CD4-positive, alpha-beta T cell (primary cell): Measurements from ENCODE around the gene ALDH3B1. TPM values are rescaled to one million over a fixed set of nuclear protein-coding genes. Genes with fewer than 3 reads are reported as not detected.

ENCODE experiments used
- ATAC-seq: fragments of 200-7000 bp; cut with Tn5 transposase; one replicate; pipeline ENCODE4 v1.10.0; 2022; ENCODE audit warnings: mild to moderate bottlenecking; ENCODE audit not compliant: poor library complexity
- CTCF ChIA-PET: fragments of 350-600 bp; sonication (Branson Sonifier 250); formaldehyde crosslinking; loops from one replicate; lab custom pipeline; 2021; ENCODE audit warnings: antibody characterized with exemption, inconsistent platforms; lab: Charles Lee
- POLR2A ChIA-PET: fragments of 350-600 bp; sonication (Branson Sonifier 250); formaldehyde crosslinking; loops from one replicate; lab custom pipeline; 2021; ENCODE audit warnings: antibody characterized with exemption, inconsistent platforms; lab: Charles Lee
- DNase-seq, 14 experiments: peaks; one replicate each; pipeline ENCODE4 v3.0.0-alpha.2; 2013 to 2020; ENCODE audit warnings: mixed read lengths in 2 of 14
- H3K27ac ChIP-seq, 2 donors: one replicate each; pipeline versions ENCODE4 v1.5.1 to v1.7.0; 2013; ENCODE audit warnings: low read length in 2 of 2, low read depth in 1 of 2, mild to moderate bottlenecking in 1 of 2
- H3K27me3 ChIP-seq, 2 experiments: 1 replicate in 1 of 2; 2 replicates in 1 of 2; pipeline versions ENCODE4 v1.6.1 to v1.7.0; 2013; ENCODE audit warnings: low read length in 2 of 2, control low read depth in 1 of 2, mild to moderate bottlenecking in 1 of 2, moderate library complexity in 1 of 2; ENCODE audit not compliant: insufficient read depth in 2 of 2, control insufficient read depth in 1 of 2
- H3K36me3 ChIP-seq: one replicate; pipeline ENCODE4 v1.6.1; 2013; ENCODE audit warnings: low read length, control low read depth; ENCODE audit not compliant: insufficient read depth
- H3K4me1 ChIP-seq: one replicate; pipeline ENCODE4 v1.6.1; 2013; ENCODE audit warnings: low read length, control low read depth; ENCODE audit not compliant: insufficient read depth
- H3K4me3 ChIP-seq: one replicate; pipeline ENCODE4 v1.5.1; 2013; ENCODE audit warnings: mild to moderate bottlenecking, low read length, moderate library complexity
- H3K9me3 ChIP-seq, 2 experiments: 1 replicate in 1 of 2; 2 replicates in 1 of 2; pipeline versions ENCODE4 v1.6.1 to v1.7.0; 2013; ENCODE audit warnings: low read length in 2 of 2, mild to moderate bottlenecking in 2 of 2, control low read depth in 1 of 2, moderate library complexity in 1 of 2; ENCODE audit not compliant: control insufficient read depth in 1 of 2, insufficient read depth in 1 of 2
- H3K27ac Mint-ChIP-seq: one replicate; pipeline ENCODE4 v1.8.0; 2020; ENCODE audit warnings: mixed read lengths
- H3K27me3 Mint-ChIP-seq: one replicate; pipeline ENCODE4 v1.8.0; 2021; ENCODE audit warnings: mixed read lengths
- H3K36me3 Mint-ChIP-seq: one replicate; pipeline ENCODE4 v1.8.0; 2021; ENCODE audit warnings: low read depth, mixed read lengths
- H3K4me1 Mint-ChIP-seq: one replicate; pipeline ENCODE4 v1.8.0; 2021; ENCODE audit warnings: low read depth, mixed read lengths
- H3K4me3 Mint-ChIP-seq: one replicate; pipeline ENCODE4 v1.8.0; 2020; ENCODE audit warnings: mild to moderate bottlenecking, mixed read lengths
- H3K9me3 Mint-ChIP-seq: one replicate; pipeline ENCODE4 v1.8.0; 2020; ENCODE audit warnings: mixed read lengths
- CTCF ChIP-seq: fragments of 200-600 bp; IDR thresholded peaks from one replicate; pipeline ENCODE4 v1.8.0; 2022; ENCODE audit warnings: antibody characterized with exemption, mild to moderate bottlenecking
- intact Hi-C, 2 experiments: fragments of 100-400 bp; cut with DNase I in 1 of 2; cut with micrococcal nuclease in 1 of 2; formaldehyde crosslinking; loops; one replicate each; pipeline versions ENCODE4 v1.15.1 to v1.9.0; 2023 to 2025; cut with DNase I, micrococcal nuclease
- total RNA-seq, 174 experiments: library from RNA in 2 of 174; stranded (reverse) in 2 of 174; gene quantifications; one replicate each; pipeline ENCODE4 v1.2.3 and lab custom pipeline; 2021 to 2026

ALDH3B1 gene
- total RNA-seq, 2 experiments from 2014 or later = 0.34 to 0.44 TPM

GRCh38 chr11:68021167-68021787 is 11.2 kb downstream of the ALDH3B1 start:
- CTCF ChIA-PET = no interaction called here
- POLR2A ChIA-PET = no interaction called here

GRCh38 chr11:68022531-68022930 is 12.4 kb downstream of the ALDH3B1 start:
- Mint-ChIP-seq H3K36me3 (no peaks in the 10 kb centered on the region), H3K9me3 (peaks cover 2% of the 10 kb centered on the region), H3K4me3 (no peak overlapping the region), H3K27ac (no peak overlapping the region), H3K4me1 (no peaks in the 10 kb centered on the region), H3K27me3 (no peaks in the 10 kb centered on the region)
- no peak for TF ChIP-seq CTCF
- Histone ChIP-seq H3K4me3 (no peak overlapping the region), H3K4me1 (no peaks in the 10 kb centered on the region), H3K27me3 (no peaks in the 10 kb centered on the region), H3K27ac (no peak overlapping the region), H3K9me3 (no peaks in the 10 kb centered on the region), H3K36me3 (no peaks in the 10 kb centered on the region)
- intact Hi-C loops = no loop called here
- ChIA-PET POLR2A (no interaction called here), CTCF (no interaction called here)
- ATAC-seq (no peak), DNase-seq (no peak)

More at GRCh38 chr11:68021167-68021787, 11.2 kb downstream of the ALDH3B1 start:
- peaks cover 2% of the 10 kb centered on the region for H3K9me3 Mint-ChIP-seq
- no peak for DNase-seq
- TF ChIP-seq CTCF = no peak
- intact Hi-C loops = no loop called here
- no peak overlapping the region for H3K27ac ChIP-seq
- H3K36me3 ChIP-seq = no peaks in the 10 kb centered on the region
- no peak overlapping the region for H3K27ac Mint-ChIP-seq
- no peaks in the 10 kb centered on the region for H3K27me3 Mint-ChIP-seq
- no peaks in the 10 kb centered on the region for H3K9me3 ChIP-seq
- H3K4me1 ChIP-seq = no peaks in the 10 kb centered on the region
- H3K4me3 ChIP-seq = no peak overlapping the region
- H3K27me3 ChIP-seq = no peaks in the 10 kb centered on the region
- H3K4me1 Mint-ChIP-seq = no peaks in the 10 kb centered on the region
- ATAC-seq = no peak
- no peaks in the 10 kb centered on the region for H3K36me3 Mint-ChIP-seq
- H3K4me3 Mint-ChIP-seq = no peak overlapping the region

GRCh38 chr11:68024508-68024907 is 14.4 kb downstream of the ALDH3B1 start:
- DNase-seq = no peak
- Mint-ChIP-seq H3K4me3 (no peak overlapping the region), H3K27ac (no peak overlapping the region), H3K27me3 (no peaks in the 10 kb centered on the region), H3K9me3 (peaks cover 2% of the 10 kb centered on the region), H3K36me3 (no peaks in the 10 kb centered on the region), H3K4me1 (no peaks in the 10 kb centered on the region)
- intact Hi-C loops = no loop called here
- no peak overlapping the region for H3K4me3 ChIP-seq
- ChIA-PET CTCF (no interaction called here), POLR2A (no interaction called here)
- peaks cover 3% of the 10 kb centered on the region for H3K4me1 ChIP-seq
- H3K27me3 ChIP-seq = no peaks in the 10 kb centered on the region
- ATAC-seq = no peak
- TF ChIP-seq CTCF = no peak
- no peaks in the 10 kb centered on the region for H3K9me3 ChIP-seq
- no peaks in the 10 kb centered on the region for H3K36me3 ChIP-seq
- no peak overlapping the region for H3K27ac ChIP-seq
